Stimulated activated CD4-positive, alpha-beta T cell treated with anti-CD3 and anti-CD28 coated beads, Interleukin-15, amount 100 ng/mL, for 48 hours (primary cell): Measurements from ENCODE around the gene LIMS1.

ENCODE experiments used
- DNase-seq, 2 donors: peaks; one replicate each; pipeline ENCODE4 v3.0.0-alpha.2; 2020; ENCODE audit warnings: low read depth in 2 of 2

LIMS1 gene

DNA sequence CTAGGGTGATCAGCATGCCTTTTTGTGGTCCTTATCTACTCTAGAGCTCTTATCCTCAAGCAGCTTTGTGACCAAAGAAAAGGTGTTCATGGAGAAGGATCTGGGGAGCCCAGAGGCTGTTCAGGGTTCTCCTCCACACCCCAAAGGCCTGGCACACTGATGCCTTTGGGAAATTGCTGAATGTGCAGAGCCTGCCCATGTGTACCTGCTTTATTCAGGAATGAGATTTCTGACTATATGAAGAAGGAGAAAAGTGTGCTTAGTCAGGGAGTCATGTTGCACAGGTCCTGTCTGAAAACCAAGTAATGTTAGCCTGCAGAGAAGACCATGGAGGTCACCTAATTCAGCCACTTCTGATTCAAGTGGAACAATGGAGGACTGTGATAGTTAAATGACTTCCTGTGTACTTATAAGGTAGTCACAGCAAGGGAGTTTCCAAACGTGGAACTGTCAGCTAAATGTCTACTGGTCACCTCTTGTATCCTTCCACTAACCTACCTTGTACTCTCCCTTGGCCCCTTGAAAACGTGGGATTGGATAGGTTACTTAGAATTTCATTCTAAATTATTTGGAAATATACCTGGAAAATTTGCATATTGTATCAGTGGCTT lies 81.3 kb downstream of the LIMS1 start:
- no peak for DNase-seq

DNA sequence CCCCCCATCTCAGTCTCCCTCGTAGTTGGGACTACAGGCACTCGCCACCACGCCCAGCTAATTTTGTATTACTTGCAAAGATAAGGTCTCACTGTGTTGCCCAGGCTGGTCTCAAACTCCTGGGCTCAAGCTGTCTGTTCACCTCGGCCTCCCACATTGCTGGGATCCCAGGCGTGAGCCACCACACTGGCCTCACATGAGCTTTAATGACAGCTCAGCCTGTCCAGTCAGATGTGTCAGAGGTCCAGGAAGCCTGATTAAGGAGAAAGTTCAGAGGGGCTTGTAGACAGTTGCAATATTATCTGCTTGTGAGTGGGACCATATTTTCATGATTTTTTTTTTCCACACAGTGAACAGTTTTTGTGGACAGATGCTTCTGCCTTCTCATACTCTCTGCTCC lies 82.0 kb downstream of the LIMS1 start:
- no peak for DNase-seq

DNA sequence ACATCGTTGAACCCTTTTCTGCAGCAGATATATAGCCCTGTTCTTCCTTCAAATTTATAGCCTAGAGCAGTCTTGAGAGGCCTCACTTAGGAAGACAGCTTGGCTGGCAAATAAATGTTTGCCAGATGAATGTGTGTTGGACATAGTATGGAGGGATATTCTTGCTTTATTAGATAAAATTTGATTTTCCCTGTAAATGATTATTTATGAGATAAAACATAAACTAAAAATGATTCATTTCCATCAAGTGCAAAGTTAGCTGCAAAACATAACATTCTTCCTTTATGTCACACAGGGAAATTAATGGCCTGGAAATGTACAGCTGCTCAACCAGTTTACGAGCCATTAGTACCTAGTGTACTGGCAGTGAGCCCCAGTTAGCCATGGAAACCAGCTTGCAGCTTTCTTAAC lies 82.5 kb downstream of the LIMS1 start:
- no peak for DNase-seq

DNA sequence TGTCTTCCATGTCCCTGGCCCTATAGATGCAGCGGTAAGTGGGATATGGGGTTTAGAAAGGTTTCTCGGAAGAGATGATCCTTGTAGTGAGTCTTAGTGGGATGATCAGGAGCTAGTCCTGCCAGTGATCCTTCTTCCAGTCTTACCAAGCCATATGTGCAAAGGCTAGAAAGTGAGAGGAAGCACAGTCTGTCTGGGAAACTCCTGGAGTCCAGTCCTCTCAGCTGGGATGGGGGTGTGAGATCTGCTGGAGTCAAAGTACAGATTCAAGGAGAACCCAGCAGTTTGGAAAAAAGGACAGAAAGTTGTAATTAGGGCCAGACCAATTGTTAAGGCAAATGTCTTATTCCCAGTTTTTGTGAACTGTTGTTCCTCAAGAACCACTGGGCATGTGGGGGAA lies 83.3 kb downstream of the LIMS1 start:
- no peak for DNase-seq

DNA sequence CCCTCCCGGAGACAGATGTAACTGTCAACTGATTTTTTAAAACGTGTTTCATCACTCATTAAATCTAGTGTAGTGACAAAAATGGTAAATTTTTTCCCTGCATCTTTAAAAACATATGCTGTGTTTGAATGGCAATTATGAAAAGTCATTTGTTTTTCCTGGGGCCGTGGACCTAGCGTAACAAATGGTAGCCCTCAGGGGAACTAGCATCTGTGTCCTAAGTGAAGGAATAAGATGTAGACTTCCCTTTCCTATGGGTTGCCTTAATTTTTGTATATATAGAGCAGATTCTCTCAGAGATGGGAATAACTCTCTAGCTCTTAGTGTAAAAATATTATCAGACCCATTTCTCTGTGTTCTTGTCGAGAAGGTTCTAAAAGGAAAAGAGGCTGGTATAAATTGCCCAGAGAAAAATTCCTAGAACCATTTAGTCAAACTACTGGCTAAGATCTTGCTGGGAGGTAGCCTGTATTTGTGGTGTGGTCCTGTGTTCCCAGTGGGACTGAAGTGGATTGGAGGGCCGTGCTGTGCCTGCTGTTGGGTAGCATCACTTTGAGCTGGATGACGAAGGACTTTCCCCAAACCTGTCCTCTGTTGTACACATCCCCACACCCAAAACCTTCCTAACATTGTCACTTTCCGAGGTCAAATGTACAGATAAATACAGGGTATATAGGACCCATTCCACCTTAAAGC lies 85.8 kb downstream of the LIMS1 start:
- no peak for DNase-seq

DNA sequence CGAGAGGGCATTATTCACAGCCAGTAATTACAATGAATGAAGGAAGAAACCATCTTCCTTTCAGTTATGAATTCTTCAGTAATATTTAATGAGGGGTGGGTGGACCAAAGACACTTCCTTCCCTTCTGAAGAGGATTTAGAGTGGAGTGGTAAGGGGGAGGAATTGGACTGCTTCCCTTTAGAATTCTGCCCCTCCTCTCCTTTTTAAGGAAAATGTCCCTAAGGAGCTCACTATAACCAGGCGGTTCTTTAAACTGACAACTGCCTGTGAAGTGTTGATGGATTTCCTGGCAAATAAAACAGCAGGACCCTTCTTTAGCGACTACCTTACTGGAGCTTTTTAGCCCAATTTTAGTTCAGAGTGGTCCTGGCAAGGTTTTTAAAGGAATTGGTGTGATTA lies 86.4 kb downstream of the LIMS1 start:
- DNase-seq: no peak

DNA sequence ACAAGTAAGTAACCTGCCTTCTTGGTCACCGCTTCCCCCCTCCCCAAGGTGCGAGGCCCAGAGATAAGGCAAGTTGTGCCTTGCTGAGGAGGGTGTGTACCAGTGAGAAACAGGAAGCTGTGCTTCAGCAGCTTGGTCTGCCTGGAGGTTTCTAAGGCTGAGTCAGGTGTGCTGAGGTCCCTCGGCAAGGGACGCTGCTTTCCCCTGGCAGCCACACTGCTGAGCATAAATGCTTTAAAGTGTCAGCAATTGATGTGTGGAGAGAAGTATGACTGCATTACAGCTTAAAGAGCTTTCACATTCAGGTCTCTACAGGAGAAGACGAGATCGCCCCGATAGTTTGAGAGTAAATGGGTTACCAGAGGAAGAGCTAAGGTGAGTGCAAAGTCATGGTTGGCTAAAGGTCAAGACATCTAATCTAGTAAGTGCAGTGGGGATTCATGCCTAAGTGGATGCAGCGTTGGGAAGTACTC lies 86.9 kb downstream of the LIMS1 start:
- DNase-seq: peak; percentile 63 to 65

DNA sequence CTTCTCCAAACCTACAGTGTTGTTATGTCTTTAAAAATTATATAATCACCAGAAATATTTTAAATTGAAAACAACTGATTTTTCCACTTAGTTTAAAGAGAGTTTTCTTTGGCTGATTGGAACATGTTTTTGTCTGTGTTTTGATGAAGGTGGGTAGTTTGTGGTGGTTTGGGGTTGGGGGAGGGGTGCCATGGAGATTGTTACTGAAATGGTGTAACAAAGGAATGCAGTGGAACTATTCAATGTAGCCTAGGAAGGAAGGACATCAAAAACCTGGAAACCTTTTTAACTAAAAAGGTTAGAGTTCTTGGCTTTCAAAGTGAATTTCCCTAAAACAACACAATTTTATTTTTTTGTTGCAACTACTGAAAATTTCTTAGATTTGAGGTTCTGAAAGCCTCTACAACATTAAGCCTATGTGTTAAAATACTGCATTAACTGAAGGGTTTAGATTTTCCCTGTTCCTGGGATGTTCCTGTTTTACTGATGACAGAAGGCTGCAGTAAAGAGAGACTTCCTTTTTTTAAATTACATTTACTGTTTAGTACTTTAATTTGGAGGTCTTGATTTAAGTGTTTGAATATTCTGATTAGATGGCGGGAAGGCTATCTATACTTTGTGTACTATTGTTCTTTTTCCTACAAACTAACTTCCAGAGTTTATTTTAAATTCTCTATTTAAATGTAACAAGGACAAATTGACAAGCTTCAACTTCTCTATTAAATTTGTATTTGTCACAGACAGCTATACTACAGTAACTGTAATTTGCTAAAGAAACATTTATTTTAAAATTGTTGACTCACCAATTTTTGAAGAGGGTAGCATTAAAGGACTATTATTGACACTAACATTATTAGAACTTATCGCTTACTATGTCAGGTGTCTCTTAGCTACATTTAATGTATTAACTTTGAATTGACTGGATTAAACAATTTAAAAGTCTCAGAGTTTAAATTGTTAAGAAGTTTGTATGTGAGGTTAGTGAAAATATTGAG lies 87.7 kb downstream of the LIMS1 start:
- DNase-seq: no peak

DNA sequence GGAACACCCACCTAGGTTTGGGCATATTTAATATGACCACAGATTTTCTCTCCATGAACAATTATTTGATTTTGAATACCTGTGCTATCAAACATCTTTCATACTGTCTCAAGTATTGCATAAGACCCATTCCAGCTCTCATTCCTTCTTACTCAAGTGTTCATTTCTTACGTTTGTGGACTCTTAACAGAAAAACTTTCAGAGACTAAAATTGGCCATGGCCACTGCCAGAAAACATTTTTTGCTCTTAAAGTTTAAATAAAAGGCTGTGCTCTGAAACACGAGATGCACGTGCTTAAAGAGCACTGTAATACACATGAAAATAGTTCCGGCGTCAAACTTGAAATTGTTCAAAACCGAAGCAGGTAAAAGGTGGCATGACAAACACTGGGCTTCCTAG lies 89.3 kb downstream of the LIMS1 start:
- no peak for DNase-seq

DNA sequence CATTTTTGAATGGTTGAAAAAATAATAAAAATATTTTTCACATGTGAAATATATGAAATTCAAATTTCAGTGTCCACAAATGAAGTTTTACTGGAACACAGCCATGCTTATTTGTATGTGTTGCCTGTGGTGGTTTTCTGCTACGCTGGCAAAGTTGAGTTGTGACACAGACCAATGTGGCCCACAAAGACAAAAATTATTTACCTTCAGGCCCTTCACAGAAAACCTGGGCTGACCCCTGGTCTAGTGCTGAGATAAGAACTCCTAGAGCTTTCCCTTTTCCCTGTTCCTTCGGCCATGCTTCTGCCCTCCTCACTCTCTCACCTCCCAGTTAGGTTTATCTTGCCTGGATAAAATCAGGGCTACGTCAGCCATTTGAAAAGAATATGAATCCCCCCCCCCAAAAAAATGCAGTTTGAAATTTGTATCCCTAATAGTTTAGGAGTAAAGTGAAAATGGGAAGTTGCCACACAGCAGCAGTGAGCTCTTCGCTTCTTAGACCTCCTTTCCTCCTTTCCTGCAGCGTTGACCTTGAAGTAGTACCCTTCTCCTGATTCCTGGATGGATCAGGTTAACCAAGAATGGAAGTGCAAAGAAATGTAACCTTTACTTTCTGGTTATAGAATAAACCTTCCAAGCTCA lies 91.0 kb downstream of the LIMS1 start:
- DNase-seq: no peak

DNA sequence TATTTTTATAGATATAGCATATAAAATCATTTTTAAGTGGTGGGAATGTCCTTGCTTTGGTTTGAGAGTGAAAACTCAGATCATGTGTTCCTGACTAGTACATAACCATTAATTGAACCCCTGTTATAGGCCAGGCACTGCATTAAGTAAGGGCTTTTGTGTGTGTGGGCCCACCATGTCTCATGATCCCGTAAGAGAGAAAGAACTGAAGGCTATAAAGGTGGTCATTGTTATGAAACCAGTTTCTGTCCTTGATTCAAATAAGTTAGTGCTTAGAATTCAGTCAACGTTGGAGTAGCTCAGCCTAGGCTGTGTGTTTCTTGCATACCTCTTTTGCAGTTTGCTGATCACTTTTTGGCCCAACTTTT lies 91.5 kb downstream of the LIMS1 start:
- DNase-seq: no peak

DNA sequence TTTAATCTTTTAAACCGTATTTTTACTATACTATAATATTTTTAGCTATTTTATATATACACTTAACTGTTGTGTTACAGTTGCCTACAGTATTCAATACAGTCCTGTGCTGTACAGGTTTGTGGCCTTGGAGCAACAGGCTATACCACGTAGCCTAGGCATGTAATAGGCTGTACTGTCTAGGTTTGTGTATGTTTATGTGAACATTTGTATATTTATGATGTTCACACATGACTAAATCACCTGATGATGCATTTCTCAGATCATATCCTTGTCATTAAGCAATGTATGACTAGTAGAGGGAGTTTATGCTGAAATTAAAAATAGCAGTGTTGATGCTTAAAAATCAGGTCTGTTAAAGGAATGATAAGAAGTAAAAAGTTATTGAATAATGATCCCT lies 92.7 kb downstream of the LIMS1 start:
- no peak for DNase-seq

DNA sequence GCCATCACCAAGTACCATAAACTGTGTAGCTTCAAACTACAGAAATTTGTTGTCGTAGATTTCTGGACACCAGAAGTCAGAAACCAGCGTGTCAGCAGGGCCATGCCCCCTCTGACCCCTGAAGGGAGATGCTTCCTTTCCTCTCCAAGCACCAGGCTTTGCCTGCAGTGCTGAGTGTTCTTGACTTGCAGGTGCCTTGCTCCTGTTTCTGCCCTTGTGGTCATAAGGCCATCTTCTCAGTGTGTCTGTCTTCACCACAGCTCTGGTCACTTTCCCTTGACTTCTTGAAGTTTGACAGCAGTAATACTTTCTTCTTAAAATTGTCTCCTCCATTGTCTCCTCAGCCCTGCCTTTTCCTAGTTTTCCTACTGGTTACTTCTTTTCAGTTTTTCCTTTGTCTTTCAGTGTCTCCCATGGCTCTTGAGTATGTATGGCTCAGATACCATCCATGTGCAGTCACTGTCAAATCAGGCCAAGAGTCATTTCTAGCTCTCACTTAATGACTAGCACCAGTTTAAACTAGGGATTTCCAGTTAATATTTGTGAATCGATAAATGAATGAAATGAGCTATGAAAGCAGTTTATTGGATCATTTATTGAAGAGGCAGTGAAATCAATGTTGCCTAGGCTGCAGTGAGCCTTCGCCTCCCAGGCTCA lies 93.8 kb downstream of the LIMS1 start:
- no peak for DNase-seq

DNA sequence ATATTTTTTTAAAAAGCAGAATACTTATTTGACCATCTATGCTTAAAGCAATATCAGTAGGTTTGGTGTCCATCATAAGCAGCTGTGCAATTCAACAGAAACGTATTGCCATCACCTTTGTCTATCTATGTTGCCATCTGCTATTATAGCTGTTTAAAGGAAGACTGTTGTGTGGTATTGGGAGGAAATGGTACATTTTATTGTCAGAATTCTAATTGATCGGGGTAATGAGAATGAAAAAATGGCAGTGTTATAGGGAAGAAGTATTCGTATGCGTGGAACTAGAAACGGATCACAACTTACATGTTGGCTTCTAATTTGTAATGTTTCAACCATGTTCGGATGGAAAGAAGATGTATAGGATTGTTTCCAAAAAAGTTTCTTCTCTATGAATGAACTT lies 94.7 kb downstream of the LIMS1 start:
- DNase-seq: no peak

DNA sequence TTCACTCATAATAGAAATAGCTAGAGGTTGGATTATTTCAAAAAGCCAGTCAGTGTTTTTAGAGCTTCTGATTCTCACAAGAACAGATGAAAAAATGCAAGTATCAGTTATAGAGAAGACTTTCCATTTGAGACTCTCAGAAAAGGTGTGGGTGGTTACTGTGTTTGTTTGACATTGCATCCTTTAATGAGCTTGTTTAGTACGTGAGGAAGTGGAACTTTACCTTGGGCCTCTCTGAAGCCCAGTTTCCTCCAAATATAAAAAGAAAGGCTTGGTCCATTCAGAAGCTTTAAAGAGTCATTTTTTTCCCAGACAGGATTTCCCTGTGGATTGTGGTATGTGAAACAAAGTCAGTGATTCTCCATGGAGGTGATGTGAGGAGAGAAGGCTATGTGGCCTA lies 95.1 kb downstream of the LIMS1 start:
- no peak for DNase-seq

DNA sequence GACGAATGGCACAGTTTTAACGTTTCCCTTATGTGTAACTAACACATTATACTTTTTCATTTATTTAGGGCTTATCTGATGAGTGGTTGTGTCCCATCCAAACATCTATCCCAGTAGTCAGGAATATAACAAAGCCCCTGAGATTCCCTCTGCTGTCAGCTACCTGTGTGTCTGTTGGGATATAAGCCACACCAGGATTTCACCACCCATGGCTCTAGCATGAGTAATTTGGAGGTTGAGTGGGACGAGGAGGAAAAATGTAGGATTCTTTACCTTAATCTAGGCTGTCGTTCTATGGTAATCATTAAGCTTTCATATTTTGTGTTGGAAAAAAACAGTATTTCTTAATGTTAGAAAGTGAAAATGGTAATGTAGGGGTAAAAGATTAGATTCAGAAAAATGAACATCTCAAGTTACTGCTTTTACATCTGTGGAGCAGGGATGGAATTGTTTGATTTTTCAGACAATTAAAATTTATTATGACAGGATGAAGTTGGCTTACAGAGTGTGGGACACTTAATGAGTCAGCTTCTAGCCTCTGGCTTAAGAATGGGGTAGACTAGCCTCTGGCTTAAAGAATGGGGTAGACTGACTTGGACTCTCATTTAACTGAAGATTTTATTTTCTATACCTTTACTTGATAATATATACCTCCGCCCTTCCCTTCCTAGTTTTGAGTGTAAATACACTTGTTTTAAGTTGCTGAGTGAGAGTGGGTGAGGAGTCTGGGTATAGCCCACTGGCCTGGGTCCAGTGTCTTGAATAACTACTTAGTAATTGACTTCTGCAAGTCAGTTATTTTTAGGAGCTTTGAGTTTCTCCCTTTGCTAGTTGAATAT lies 96.5 kb downstream of the LIMS1 start:
- no peak for DNase-seq

DNA sequence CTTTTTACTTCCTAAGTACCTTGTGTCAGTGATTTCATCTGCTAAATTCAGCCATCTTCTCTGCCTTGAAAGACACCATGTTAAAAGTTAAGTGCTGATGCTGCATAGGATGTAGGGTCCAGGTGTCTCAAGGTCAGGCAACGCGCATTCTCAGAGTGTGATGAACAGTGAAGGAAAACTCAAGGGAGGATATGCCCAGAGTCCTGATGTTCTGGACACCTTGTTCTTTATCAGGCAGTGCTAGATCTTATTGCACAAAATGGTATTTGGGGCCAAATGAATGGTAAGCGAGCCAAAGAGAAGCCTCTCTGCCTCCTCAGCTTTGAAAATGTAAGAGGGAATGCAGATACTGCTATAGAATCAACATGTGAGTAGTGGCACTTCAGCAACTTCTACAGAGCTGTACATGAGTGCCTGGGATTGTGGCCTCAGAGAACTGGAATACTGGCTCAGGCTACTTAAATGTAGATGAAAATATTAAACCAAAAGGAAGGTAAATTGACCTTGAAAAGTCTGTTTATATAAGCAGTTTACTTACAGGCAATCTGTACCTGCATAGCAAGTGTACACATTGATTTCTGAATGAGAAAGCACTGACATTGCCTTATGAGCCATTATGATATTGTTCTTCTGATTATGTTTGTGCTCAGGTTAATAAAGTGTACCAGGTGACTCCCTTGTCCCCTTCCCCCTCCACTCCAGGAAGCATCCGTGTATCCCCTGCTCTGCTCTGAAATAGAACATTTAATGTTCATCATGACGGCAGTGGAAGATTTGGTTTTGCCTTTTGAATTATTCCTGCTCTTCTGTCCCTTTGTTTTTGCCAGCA lies 98.3 kb downstream of the LIMS1 start:
- DNase-seq: no peak

DNA sequence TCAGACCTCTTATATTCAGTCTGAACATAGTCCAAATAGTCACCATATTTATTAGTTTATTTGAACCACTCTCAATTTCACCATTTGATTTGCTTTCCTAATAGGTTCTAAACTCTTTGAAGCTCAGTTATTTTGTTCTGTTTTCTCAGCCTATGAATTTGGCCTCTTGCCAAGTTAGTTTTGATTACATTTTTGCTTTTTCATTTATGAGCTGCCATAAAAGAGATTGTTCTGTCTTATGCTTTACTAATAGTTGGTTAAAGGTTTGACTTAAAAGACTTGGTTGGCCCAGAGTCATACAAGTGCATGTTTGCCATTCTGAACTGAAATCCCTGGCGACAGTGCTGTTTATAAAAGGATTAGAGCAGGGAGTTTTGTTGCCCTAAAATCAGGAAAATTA lies 99.1 kb downstream of the LIMS1 start:
- no peak for DNase-seq

DNA sequence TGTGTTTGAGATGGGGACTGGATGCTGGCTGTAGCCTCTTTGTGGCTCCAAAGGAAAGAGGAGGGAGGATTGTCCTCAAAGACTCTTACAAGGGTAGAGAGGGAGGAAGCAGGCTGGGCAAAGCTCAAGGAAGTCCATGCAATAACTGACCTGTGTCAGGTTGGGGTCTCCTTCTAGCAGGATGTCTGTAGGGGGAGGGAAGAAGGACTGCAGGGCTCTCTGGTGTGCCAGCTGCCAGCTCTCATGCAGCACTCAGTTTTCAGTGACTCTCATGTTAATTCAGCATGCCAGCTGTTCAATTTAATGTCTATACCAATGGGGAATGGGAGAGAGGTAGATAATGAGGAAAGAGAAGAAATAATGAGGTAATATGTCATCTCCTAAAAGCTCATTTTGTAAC lies 99.7 kb downstream of the LIMS1 start:
- DNase-seq: no peak
